Uterus (tissue), 4 donors: ENCODE measurements around the gene TAPBPL. TPM values are rescaled to one million over a fixed set of nuclear protein-coding genes. Genes with fewer than 3 reads are reported as not detected.

ENCODE experiments used
- DNase-seq, 2 donors: peaks; one replicate each; pipeline ENCODE4 v3.0.0-alpha.2; 2019 to 2020
- H3K27ac ChIP-seq, 2 donors: fragments of 200-600 bp; sonication (generic); 1 replicate in 1 of 2; 2 replicates in 1 of 2; pipeline ENCODE4 v1.5.1; 2016 to 2018
- H3K27me3 ChIP-seq, 2 donors: fragments of 200-600 bp; sonication (generic); one replicate each; pipeline ENCODE4 v1.5.1; 2018 to 2019; ENCODE audit warnings: control low read depth in 1 of 2
- H3K36me3 ChIP-seq, 2 donors: fragments of 200-600 bp; sonication (generic); one replicate each; pipeline ENCODE4 v1.5.1; 2019; ENCODE audit warnings: control low read depth in 1 of 2
- H3K4me1 ChIP-seq, 2 donors: fragments of 200-600 bp; sonication (generic); one replicate each; pipeline ENCODE4 v1.5.1; 2018 to 2019; ENCODE audit warnings: control low read depth in 1 of 2
- H3K4me3 ChIP-seq, 2 donors: fragments of 200-600 bp; sonication (generic); 1 replicate in 1 of 2; 2 replicates in 1 of 2; pipeline ENCODE4 v1.5.1; 2018 to 2019; ENCODE audit warnings: mild to moderate bottlenecking in 1 of 2
- H3K9me3 ChIP-seq, 2 donors: fragments of 200-600 bp; sonication (generic); one replicate each; pipeline ENCODE4 v1.5.1; 2019; ENCODE audit warnings: control low read depth in 1 of 2
- CTCF ChIP-seq, 4 experiments: fragments of 200-600 bp in 2 of 4; fragments of 450-650 bp in 2 of 4; sonication (generic) in 2 of 4; IDR thresholded peaks; one replicate each; pipeline ENCODE4 v1.5.1; 2016 to 2019; ENCODE audit warnings: antibody characterized with exemption in 4 of 4, mild to moderate bottlenecking in 2 of 4, moderate library complexity in 1 of 4
- POLR2A ChIP-seq, 2 donors: fragments of 450-650 bp; IDR thresholded peaks; one replicate each; pipeline ENCODE4 v1.6.1; 2016; ENCODE audit warnings: antibody characterized with exemption in 2 of 2, mild to moderate bottlenecking in 1 of 2, moderate library complexity in 1 of 2
- intact Hi-C: fragments of 100-400 bp; cut with DNase I; formaldehyde crosslinking; loops from one replicate; pipeline ENCODE4 v1.15.1; 2023; ENCODE audit warnings: low total_unique reads
- total RNA-seq, 4 donors: library from RNA; depleted of rRNA in 3 of 4; stranded (reverse); fragments of >200 nt in 3 of 4; gene quantifications; one replicate each; pipeline versions ENCODE4 v1.1.0 to v1.2.4, GENCODE V29; 2014 to 2023
- donor health status: DM: yes; HTN: yes; CAD: no.

The TAPBPL gene
- total RNA-seq, 4 donors from 2014 or later: 10.0 to 25.7 (median 17.1) TPM

GRCh38 chr12:6430124-6430989 is 21.5 kb upstream of the TAPBPL start:
- peak overlapping the region; percentile 86 to 88 for H3K27ac ChIP-seq
- TF ChIP-seq POLR2A (IDR thresholded peaks at IDR 0.05) (no peak), CTCF (IDR thresholded peaks at IDR 0.05) (peak in 2 of 4 experiments; percentile 5 to 25)
- no peaks in the 10 kb centered on the region for H3K4me1 ChIP-seq
- no peaks in the 10 kb centered on the region for H3K27me3 ChIP-seq
- H3K4me3 ChIP-seq: peak overlapping the region; percentile 17 to 20
- H3K36me3 ChIP-seq: no peaks in the 10 kb centered on the region
- peak; percentile 92 to 97 for DNase-seq
- intact Hi-C loops: no loop called here
- no peaks in the 10 kb centered on the region for H3K9me3 ChIP-seq

GRCh38 chr12:6432991-6433390 is 18.9 kb upstream of the TAPBPL start:
- intact Hi-C loops: no loop called here
- no peak overlapping the region for H3K27ac ChIP-seq
- H3K27me3 ChIP-seq: no peaks in the 10 kb centered on the region
- TF ChIP-seq CTCF (IDR thresholded peaks at IDR 0.05): no peak
- TF ChIP-seq POLR2A (IDR thresholded peaks at IDR 0.05): no peak
- no peaks in the 10 kb centered on the region for H3K9me3 ChIP-seq
- H3K36me3 ChIP-seq: no peaks in the 10 kb centered on the region
- H3K4me3 ChIP-seq: no peak overlapping the region
- H3K4me1 ChIP-seq: no peaks in the 10 kb centered on the region
- DNase-seq: no peak

GRCh38 chr12:6434205-6435140 is 17.4 kb upstream of the TAPBPL start:
- TF ChIP-seq POLR2A (IDR thresholded peaks at IDR 0.05) (no peak), CTCF (IDR thresholded peaks at IDR 0.05) (no peak)
- H3K4me1 ChIP-seq: no peaks in the 10 kb centered on the region
- peak in 1 of 2 donors; percentile 8 for DNase-seq

GRCh38 chr12:6435961-6436715 is 15.7 kb upstream of the TAPBPL start:
- no peaks in the 10 kb centered on the region for H3K27me3 ChIP-seq
- intact Hi-C loops: no loop called here
- H3K36me3 ChIP-seq: no peaks in the 10 kb centered on the region
- H3K4me3 ChIP-seq: no peak overlapping the region
- TF ChIP-seq CTCF (IDR thresholded peaks at IDR 0.05): no peak
- TF ChIP-seq POLR2A (IDR thresholded peaks at IDR 0.05): no peak
- no peaks in the 10 kb centered on the region for H3K4me1 ChIP-seq
- H3K27ac ChIP-seq: no peak overlapping the region
- H3K9me3 ChIP-seq: no peaks in the 10 kb centered on the region
- DNase-seq: no peak

More at GRCh38 chr12:6434205-6435140, 17.4 kb upstream of the TAPBPL start:
- H3K4me3 ChIP-seq: no peak overlapping the region
- no peaks in the 10 kb centered on the region for H3K36me3 ChIP-seq
- intact Hi-C loops: no loop called here
- H3K9me3 ChIP-seq: no peaks in the 10 kb centered on the region
- no peak overlapping the region for H3K27ac ChIP-seq
- H3K27me3 ChIP-seq: no peaks in the 10 kb centered on the region
